GM18951 (cell line): ENCODE data around the gene CDK7.
"Not testable (repeated sequence)": the region's sequence is repeated elsewhere in the genome, so short reads cannot be mapped to it uniquely, and the experiment has no call there.

Experiments
- POLR2A ChIP-seq: IDR thresholded peaks from 4 replicates; pipeline ENCODE4 v1.6.1; 2011; ENCODE audit warnings: mild to moderate bottlenecking; ENCODE audit not compliant: insufficient read length, insufficient read depth; ENCODE audit errors: extremely low read depth
- in situ Hi-C: fragments of 300-500 bp; cut with MboI; formaldehyde crosslinking; loops from one replicate; pipeline ENCODE4 v1.12.0; 2022; ENCODE audit warnings: low sequenced_read_pairs, mixed read lengths, inconsistent platforms; ENCODE audit not compliant: unreplicated experiment

The CDK7 gene

GRCh38 chr5:69217548-69218526 lies 16.8 kb upstream of the CDK7 start:
- in situ Hi-C loops, result no loop called here
- peak; percentile 79 for TF ChIP-seq POLR2A

GRCh38 chr5:69219939-69220338 lies 14.7 kb upstream of the CDK7 start:
- TF ChIP-seq POLR2A, result no peak
- in situ Hi-C loops, result no loop called here

GRCh38 chr5:69220371-69220770 lies 14.3 kb upstream of the CDK7 start:
- in situ Hi-C loops, result not testable (repeated sequence)

GRCh38 chr5:69220833-69221232 lies 13.9 kb upstream of the CDK7 start:
- in situ Hi-C loops, result not testable (repeated sequence)

GRCh38 chr5:69224520-69224919 lies 10.2 kb upstream of the CDK7 start:
- in situ Hi-C loops, result no loop called here
- no peak for TF ChIP-seq POLR2A

- no peak for TF ChIP-seq POLR2A
- in situ Hi-C loops, result no loop called here
Measured at GRCh38 chr5:69225860-69226259, 8.8 kb upstream of the CDK7 start.

GRCh38 chr5:69230181-69230580 lies 4.5 kb upstream of the CDK7 start:
- in situ Hi-C loops, result no loop called here
- no peak for TF ChIP-seq POLR2A

GRCh38 chr5:69231281-69231680 lies 3.4 kb upstream of the CDK7 start:
- in situ Hi-C loops, result no loop called here
- TF ChIP-seq POLR2A, result no peak

GRCh38 chr5:69231851-69232250 lies 2.8 kb upstream of the CDK7 start:
- TF ChIP-seq POLR2A, result no peak
- in situ Hi-C loops, result no loop called here

GRCh38 chr5:69236733-69237132 lies 2.0 kb downstream of the CDK7 start:
- in situ Hi-C loops, result not testable (repeated sequence)

- in situ Hi-C loops, result no loop called here
- no peak for TF ChIP-seq POLR2A
Measured at GRCh38 chr5:69237877-69238276, 3.2 kb downstream of the CDK7 start.

- TF ChIP-seq POLR2A, result no peak
- in situ Hi-C loops, result no loop called here
Measured at GRCh38 chr5:69238760-69239251, 4.1 kb downstream of the CDK7 start.

GRCh38 chr5:69242215-69242927 lies 7.7 kb downstream of the CDK7 start:
- no peak for TF ChIP-seq POLR2A
- in situ Hi-C loops, result no loop called here

- in situ Hi-C loops, result no loop called here
- no peak for TF ChIP-seq POLR2A
Measured at GRCh38 chr5:69245031-69245430, 10.3 kb downstream of the CDK7 start.
